Calu3 (cell line): ENCODE data around the gene ALKBH3. TPM values are rescaled to one million over a fixed set of nuclear protein-coding genes. Genes with fewer than 3 reads are reported as not detected.

Experiments used
- Bru-seq: library from RNA; stranded (reverse); fragments of 400-500 nt; gene quantifications from one replicate; lab custom pipeline; 2021; lab: Mats Ljungman, UMichigan
- BruChase-seq, 2 experiments: library from RNA; stranded (reverse); fragments of 400-500 nt; gene quantifications; one replicate each; lab custom pipeline; 2021; lab: Mats Ljungman, UMichigan
- BruUV-seq: library from RNA; stranded (reverse); fragments of 400-500 nt; replicated peaks from 2 replicates; lab custom pipeline; 2021; lab: Mats Ljungman, UMichigan
- CTCF ChIA-PET: fragments of 300-600 bp; sonication (Branson Sonifier 250); formaldehyde crosslinking; loops from one replicate; lab custom pipeline; 2022; ENCODE audit warnings: antibody characterized with exemption; lab: Charles Lee
- DNase-seq: peaks from one replicate; pipeline ENCODE4 v3.0.0; 2022
- H3K27ac Mint-ChIP-seq: one replicate; pipeline ENCODE4 v1.8.0; 2022; ENCODE audit warnings: mixed read lengths; ENCODE audit not compliant: unreplicated experiment
- H3K27me3 Mint-ChIP-seq: one replicate; pipeline ENCODE4 v1.8.0; 2022; ENCODE audit warnings: mixed read lengths; ENCODE audit not compliant: unreplicated experiment
- H3K36me3 Mint-ChIP-seq: one replicate; pipeline ENCODE4 v1.8.0; 2022; ENCODE audit warnings: mild to moderate bottlenecking, moderate library complexity, mixed read lengths; ENCODE audit not compliant: insufficient read depth, unreplicated experiment
- H3K4me1 Mint-ChIP-seq: one replicate; pipeline ENCODE4 v1.8.0; 2022; ENCODE audit warnings: mild to moderate bottlenecking, low read depth, mixed read lengths; ENCODE audit not compliant: unreplicated experiment
- H3K4me3 Mint-ChIP-seq: one replicate; pipeline ENCODE4 v1.8.0; 2022; ENCODE audit warnings: mild to moderate bottlenecking, low read depth, moderate library complexity, mixed read lengths; ENCODE audit not compliant: unreplicated experiment
- H3K9me3 Mint-ChIP-seq: one replicate; pipeline ENCODE4 v1.8.0; 2022; ENCODE audit warnings: low read depth, mixed read lengths; ENCODE audit not compliant: unreplicated experiment
- intact Hi-C: fragments of 100-400 bp; cut with micrococcal nuclease; formaldehyde crosslinking; loops from one replicate; pipeline ENCODE4 v1.10.0; 2022; ENCODE audit not compliant: unreplicated experiment
- long read RNA-seq: library from polyadenylated mRNA; stranded (forward); transcript quantifications from one replicate; pipeline ENCODE4 v2.0.0, GENCODE V29; 2022
- total RNA-seq: library from RNA; stranded (reverse); gene quantifications from 2 replicates; pipeline ENCODE4 v1.2.3, GENCODE V29; 2022
- TF ChIP-seq, protein P1 (sequence below): fragments of 200-600 bp; IDR thresholded peaks from one replicate; pipeline ENCODE4 v1.8.0; 2022; ENCODE audit warnings: antibody characterized with exemption; ENCODE audit not compliant: unreplicated experiment

ALKBH3 gene
- total RNA-seq (19.1 and 32.0 TPM in 2 replicates), Bru-seq, nascent RNA (percentile 75 among the genes with signal in this experiment), BruChase-seq, experiment 1, labeled RNA remaining after a 6-hour chase (percentile 56 among the genes with signal in this experiment), BruChase-seq, experiment 2, labeled RNA remaining after a 2-hour chase (percentile 55 among the genes with signal in this experiment)
- long read RNA-seq, transcript ALKBH3-201 (10 exons, 1,474 nt) = major isoform, 15 of 27 reads
- long read RNA-seq, partial matches to known transcripts = 0 of 27 reads
- long read RNA-seq, other reads (novel, unspliced or antisense) = 12 of 27 reads

DNA sequence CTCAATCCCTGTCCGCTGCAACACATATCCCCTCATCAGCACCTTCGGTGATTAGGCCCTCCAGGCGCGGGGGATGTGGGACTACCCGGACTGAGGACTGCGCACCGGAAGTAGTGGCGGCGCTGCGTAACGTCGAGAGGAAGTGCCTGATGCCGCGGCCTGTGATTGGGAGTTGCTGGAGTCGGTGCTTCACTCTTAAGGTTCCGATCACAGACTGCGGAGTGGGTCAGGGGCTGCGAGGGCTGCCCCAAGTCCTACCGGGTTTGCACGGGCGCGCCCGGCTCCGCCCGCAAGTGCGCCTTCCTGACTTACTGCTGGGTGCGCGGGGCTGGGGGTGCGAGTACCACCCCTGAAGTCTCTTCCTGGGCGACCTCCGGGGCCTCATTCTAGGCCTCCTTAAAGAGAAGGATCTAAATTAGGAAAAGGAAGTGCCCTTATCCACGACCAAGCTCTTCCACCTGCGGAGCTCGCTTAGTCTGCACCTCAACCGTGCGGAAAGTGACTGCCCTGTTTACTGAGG is at the start of gene ALKBH3:
Gene ALKBH3 (plus strand): TSS at position 192 of the 520 bp plus-strand sequence. CDS start 1,822 bp downstream, outside the sequence.
- TF ChIP-seq, protein P1, sequence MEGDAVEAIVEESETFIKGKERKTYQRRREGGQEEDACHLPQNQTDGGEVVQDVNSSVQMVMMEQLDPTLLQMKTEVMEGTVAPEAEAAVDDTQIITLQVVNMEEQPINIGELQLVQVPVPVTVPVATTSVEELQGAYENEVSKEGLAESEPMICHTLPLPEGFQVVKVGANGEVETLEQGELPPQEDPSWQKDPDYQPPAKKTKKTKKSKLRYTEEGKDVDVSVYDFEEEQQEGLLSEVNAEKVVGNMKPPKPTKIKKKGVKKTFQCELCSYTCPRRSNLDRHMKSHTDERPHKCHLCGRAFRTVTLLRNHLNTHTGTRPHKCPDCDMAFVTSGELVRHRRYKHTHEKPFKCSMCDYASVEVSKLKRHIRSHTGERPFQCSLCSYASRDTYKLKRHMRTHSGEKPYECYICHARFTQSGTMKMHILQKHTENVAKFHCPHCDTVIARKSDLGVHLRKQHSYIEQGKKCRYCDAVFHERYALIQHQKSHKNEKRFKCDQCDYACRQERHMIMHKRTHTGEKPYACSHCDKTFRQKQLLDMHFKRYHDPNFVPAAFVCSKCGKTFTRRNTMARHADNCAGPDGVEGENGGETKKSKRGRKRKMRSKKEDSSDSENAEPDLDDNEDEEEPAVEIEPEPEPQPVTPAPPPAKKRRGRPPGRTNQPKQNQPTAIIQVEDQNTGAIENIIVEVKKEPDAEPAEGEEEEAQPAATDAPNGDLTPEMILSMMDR = no peak
- Mint-ChIP-seq H3K27ac (peak within 1 kb of the TSS; percentile 49), H3K4me3 (peak within 1 kb of the TSS; percentile 83), H3K27me3 (peaks cover 21% of the 10 kb centered on the region), H3K9me3 (no peaks in the 10 kb centered on the region), H3K4me1 (peaks cover 16% of the 10 kb centered on the region), H3K36me3 (peaks cover 12% of the 10 kb centered on the region)
- no TSS peak for BruUV-seq
- CTCF ChIA-PET = interaction anchor here (1.2 kb wide), 1 partner anchor 9 kb away, joined by 4 read pairs; no protein-coding TSS in a partner anchor
- peak; percentile 91 for DNase-seq
- intact Hi-C loops = no loop called here

DNA sequence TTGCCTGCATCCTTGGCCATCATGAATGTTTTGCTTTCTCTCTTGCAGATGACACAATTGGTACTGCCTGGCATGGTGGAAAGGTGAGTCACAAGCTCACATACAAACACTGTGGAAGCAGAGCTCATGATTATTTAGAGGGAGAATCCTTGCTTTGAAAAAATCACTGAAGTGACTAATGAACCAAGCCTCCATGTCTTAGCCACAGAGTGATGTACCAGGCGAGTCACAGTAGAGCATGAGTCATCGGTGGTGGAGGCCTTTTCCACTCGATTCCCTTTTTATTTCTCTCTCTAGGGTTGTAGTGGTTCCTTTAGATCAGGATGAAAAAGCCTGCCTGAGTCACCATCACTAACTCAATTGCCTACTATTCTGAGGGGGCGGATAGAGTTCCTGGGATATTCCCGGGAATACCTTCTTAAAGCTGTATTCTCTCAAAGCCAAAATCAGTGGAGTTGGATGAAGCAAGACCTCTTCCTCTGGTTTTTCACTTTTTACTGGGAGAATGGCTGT is 49.6 kb upstream of the ALKBH3 start:
- BruUV-seq = no TSS peak
- Mint-ChIP-seq H3K27me3 (no peaks in the 10 kb centered on the region), H3K36me3 (peaks cover 5% of the 10 kb centered on the region), H3K4me1 (peaks cover 12% of the 10 kb centered on the region), H3K27ac (peak overlapping the region; percentile 56), H3K4me3 (no peak overlapping the region), H3K9me3 (no peaks in the 10 kb centered on the region)
- TF ChIP-seq, protein P1 = no peak
- intact Hi-C loops = no loop called here
- DNase-seq = peak; percentile 56
- CTCF ChIA-PET = interaction anchor here (0.6 to 1.9 kb wide), 5 partner anchors 15 to 392 kb away, joined by 3 to 17 read pairs (median 3); partner anchors contain the start of gene HSD17B12

DNA sequence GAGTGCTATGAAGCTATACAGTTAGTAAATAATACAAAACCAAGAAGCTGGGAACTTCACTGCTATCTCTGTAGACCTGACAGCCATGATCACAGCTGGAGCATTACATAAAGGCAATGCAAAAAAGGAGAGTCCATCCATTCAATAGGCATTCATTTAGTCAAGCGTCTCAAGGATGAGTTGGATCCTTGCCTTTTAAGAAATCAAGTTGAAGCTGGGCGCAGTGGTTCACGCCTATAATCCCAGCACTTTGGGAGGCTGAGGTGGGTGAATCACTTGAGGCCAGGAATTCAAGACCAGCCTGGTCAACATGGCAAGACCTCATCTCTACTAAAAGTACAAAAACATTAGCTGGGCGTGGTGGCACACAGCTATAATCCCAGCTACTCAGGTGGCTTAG is 48.1 kb upstream of the ALKBH3 start:
- CTCF ChIA-PET = interaction anchor here (0.7 to 1.1 kb wide), 2 partner anchors 19 to 306 kb away, joined by 4 to 5 read pairs; no protein-coding TSS in a partner anchor
- no peak overlapping the region for H3K4me3 Mint-ChIP-seq
- TF ChIP-seq, protein P1 = no peak
- H3K9me3 Mint-ChIP-seq = no peaks in the 10 kb centered on the region
- peaks cover 5% of the 10 kb centered on the region for H3K36me3 Mint-ChIP-seq
- intact Hi-C loops = no loop called here
- H3K27ac Mint-ChIP-seq = no peak overlapping the region
- no peaks in the 10 kb centered on the region for H3K27me3 Mint-ChIP-seq
- H3K4me1 Mint-ChIP-seq = peaks cover 12% of the 10 kb centered on the region
- no peak for DNase-seq
- BruUV-seq = no TSS peak

GRCh38 chr11:43833657-43834073 is 47.0 kb upstream of the ALKBH3 start:
- H3K27ac Mint-ChIP-seq = no peak overlapping the region
- DNase-seq = no peak
- TF ChIP-seq, protein P1 = no peak
- peaks cover 12% of the 10 kb centered on the region for H3K4me1 Mint-ChIP-seq
- CTCF ChIA-PET = no interaction called here
- H3K36me3 Mint-ChIP-seq = peaks cover 5% of the 10 kb centered on the region
- intact Hi-C loops = no loop called here
- BruUV-seq = no TSS peak
- H3K27me3 Mint-ChIP-seq = no peaks in the 10 kb centered on the region
- H3K4me3 Mint-ChIP-seq = no peak overlapping the region
- H3K9me3 Mint-ChIP-seq = no peaks in the 10 kb centered on the region
